Spleen (tissue), 13 donors: ENCODE results near the gene RIPK4. TPM values are rescaled to one million over a fixed set of nuclear protein-coding genes. Genes with fewer than 3 reads are reported as not detected.

Experiments
- DNase-seq: peaks from one replicate; pipeline ENCODE4 v3.0.0-alpha.2; 2020
- H3K27ac ChIP-seq, 8 donors: fragments of 200-600 bp; sonication (generic) in 7 of 8; 1 replicate in 4 of 8; 2 replicates in 4 of 8; pipeline versions ENCODE4 v1.5.0 to v1.8.0; 2016 to 2021; ENCODE audit warnings: inconsistent platforms in 4 of 8, mild to moderate bottlenecking in 4 of 8, moderate library complexity in 1 of 8
- H3K27me3 ChIP-seq, 7 donors: fragments of 200-600 bp; sonication (generic) in 6 of 7; replicated peaks in 1 of 7; 1 replicate in 4 of 7; 2 replicates in 3 of 7; pipeline versions ENCODE4 v1.5.0 to v1.8.0; 2016 to 2021; ENCODE audit warnings: inconsistent platforms in 3 of 7, mild to moderate bottlenecking in 1 of 7
- H3K36me3 ChIP-seq, 6 donors: fragments of 200-600 bp; sonication (generic) in 5 of 6; 1 replicate in 4 of 6; 2 replicates in 2 of 6; pipeline versions ENCODE4 v1.5.0 to v1.8.0; 2016 to 2021; ENCODE audit warnings: inconsistent platforms in 2 of 6
- H3K4me1 ChIP-seq, 6 donors: fragments of 200-600 bp; sonication (generic) in 5 of 6; 1 replicate in 3 of 6; 2 replicates in 3 of 6; pipeline versions ENCODE4 v1.5.0 to v1.8.0; 2016 to 2021; ENCODE audit warnings: inconsistent platforms in 3 of 6
- H3K4me3 ChIP-seq, 8 donors: fragments of 200-600 bp; sonication (generic) in 7 of 8; 1 replicate in 4 of 8; 2 replicates in 4 of 8; pipeline versions ENCODE4 v1.5.0 to v1.8.0; 2016 to 2021; ENCODE audit warnings: inconsistent platforms in 4 of 8, mild to moderate bottlenecking in 4 of 8, moderate library complexity in 2 of 8
- H3K9me3 ChIP-seq, 8 donors: fragments of 200-600 bp; sonication (generic) in 7 of 8; 1 replicate in 4 of 8; 2 replicates in 4 of 8; pipeline versions ENCODE4 v1.5.0 to v1.8.0; 2016 to 2021; ENCODE audit warnings: inconsistent platforms in 4 of 8
- CTCF ChIP-seq, 11 experiments: fragments of 200-600 bp in 7 of 11; fragments of 450-650 bp in 4 of 11; sonication (generic) in 4 of 11; IDR thresholded peaks in 8 of 11; conservative IDR thresholded peaks in 3 of 11; 1 replicate in 7 of 11; 2 replicates in 4 of 11; pipeline versions ENCODE4 v1.4.0 to v1.8.0; 2016 to 2021; ENCODE audit warnings: antibody characterized with exemption in 11 of 11, inconsistent platforms in 4 of 11, mild to moderate bottlenecking in 1 of 11
- POLR2A ChIP-seq, 3 donors: fragments of 450-650 bp; IDR thresholded peaks; one replicate each; pipeline ENCODE4 v1.5.1; 2017; ENCODE audit warnings: antibody characterized with exemption in 3 of 3, mild to moderate bottlenecking in 1 of 3
- POLR2AphosphoS5 ChIP-seq, 3 donors: sonication (generic); formaldehyde crosslinking; IDR thresholded peaks; one replicate each; pipeline ENCODE4 v1.5.1; 2017; ENCODE audit warnings: antibody characterized with exemption in 3 of 3
- WGBS, 5 donors: extraction: QIAGEN DNeasy Blood & Tissue Kit in 3 of 5; methylation state at CpG; one replicate each; pipeline versions ENCODE4 v1.1.5 to v1.1.7; 2013 to 2018; 5-methylcytosine and 5-hydroxymethylcytosine counted together
- intact Hi-C: fragments of 100-400 bp; cut with DNase I; formaldehyde crosslinking; loops from one replicate; pipeline ENCODE4 v1.15.0; 2023; ENCODE audit warnings: low total_unique reads
- long read RNA-seq, 2 donors: transcript quantifications; one replicate each; lab custom pipeline, GENCODE V29; 2026
- polyA plus RNA-seq, 3 donors: library from polyadenylated mRNA; stranded (reverse); fragments of 200-250 nt; gene quantifications; one replicate each; pipeline ENCODE4 v1.2.1, GENCODE V29; 2013
- total RNA-seq, 7 donors: library from RNA; depleted of rRNA in 3 of 7; stranded (reverse); fragments of >200 nt in 3 of 7; fragmentation: NEBNext Ultra II Directional in 4 of 7; extraction: Animal tissue kit (Norgen Biotek cat#: 25700) in 4 of 7; gene quantifications; one replicate each; pipeline versions ENCODE4 v1.1.0 to v1.2.1, GENCODE V29; 2016 to 2021
- donor health status: healthy with polysubstance abuse.
- donor health status: DM: no; HTN: no; CAD: no; lungs with moderate emphysema.
- donor health status: DM: no; HTN: no; CAD: no.
- donor health status: Bipolar disorder and iron deficiency.
- donor health status: healthy.
- donor health status: DM: no; HTN: no; CAD: no.
- donor health status: DM: yes; HTN: yes; CAD: no.

RIPK4 gene
- total RNA-seq (not detected), polyA plus RNA-seq (under 1 TPM; 0.02 to 0.06 (median 0.06) TPM)
- long read RNA-seq, donor 1, result 0 reads
- long read RNA-seq, donor 2, result 0 reads

- Histone ChIP-seq H3K4me1 (peaks cover 17 to 53% (median 37%) of the 10 kb centered on the region in 6 donors), H3K4me3 (peak within 1 kb of the TSS in 7 of 8 donors; percentile 9 to 65 (median 22)), H3K9me3 (peaks cover 0 to 3% (median 0%) of the 10 kb centered on the region in 8 donors), H3K27me3 (peaks cover 0 to 100% (median 77%) of the 10 kb centered on the region in 7 donors), H3K36me3 (no peaks in the 10 kb centered on the region), H3K27ac (no peak within 1 kb of the TSS)
- TF ChIP-seq CTCF (IDR thresholded peaks at IDR 0.05 in 8 of 11, conservative IDR thresholded peaks at IDR 0.05 in 3 of 11) (no peak), POLR2AphosphoS5 (IDR thresholded peaks at IDR 0.05) (peak in 1 of 3 donors; percentile 33)
- intact Hi-C loops, result no loop called here
- DNase-seq, result no peak
- 3 to 7% (median 5%) methylated on average over 18 to 53 of the region's 53 CpGs for WGBS, 5 donors
Observed at GRCh38 chr21:41766883-41767605, at the start of gene RIPK4. Gene RIPK4, minus strand, starts transcription at chr21:41767052. Its CDS starts 11 bp downstream, at chr21:41767041.

GRCh38 chr21:41815652-41816582 lies 49.1 kb upstream of the RIPK4 start:
- no peak overlapping the region for H3K27ac ChIP-seq
- intact Hi-C loops, result no loop called here

GRCh38 chr21:41813226-41813625 lies 46.4 kb upstream of the RIPK4 start:
- no peak for DNase-seq
- Histone ChIP-seq H3K4me3 (no peak overlapping the region), H3K4me1 (peaks cover 0 to 9% (median 8%) of the 10 kb centered on the region in 6 donors), H3K9me3 (no peaks in the 10 kb centered on the region), H3K27ac (no peak overlapping the region), H3K36me3 (peaks cover 0 to 78% (median 50%) of the 10 kb centered on the region in 6 donors), H3K27me3 (no peaks in the 10 kb centered on the region)
- intact Hi-C loops, result no loop called here
- TF ChIP-seq POLR2A (IDR thresholded peaks at IDR 0.05) (no peak), POLR2AphosphoS5 (IDR thresholded peaks at IDR 0.05) (no peak), CTCF (IDR thresholded peaks at IDR 0.05 in 8 of 11, conservative IDR thresholded peaks at IDR 0.05 in 3 of 11) (no peak)
- WGBS, 5 donors, result 87 to 95% (median 90%) methylated on average over 11 of the region's 11 CpGs

More at GRCh38 chr21:41815652-41816582, 49.1 kb upstream of the RIPK4 start:
- Histone ChIP-seq H3K4me1 (peaks cover 0 to 9% (median 8%) of the 10 kb centered on the region in 6 donors), H3K36me3 (peaks cover 0 to 75% (median 40%) of the 10 kb centered on the region in 6 donors), H3K4me3 (no peak overlapping the region), H3K27me3 (no peaks in the 10 kb centered on the region), H3K9me3 (no peaks in the 10 kb centered on the region)
- DNase-seq, result no peak
- 88 to 96% (median 93%) methylated on average over 26 to 50 of the region's 50 CpGs for WGBS, 5 donors
- TF ChIP-seq POLR2A (IDR thresholded peaks at IDR 0.05), result no peak
- peak in 1 of 3 donors; percentile 14 for TF ChIP-seq POLR2AphosphoS5 (IDR thresholded peaks at IDR 0.05)

DNA sequence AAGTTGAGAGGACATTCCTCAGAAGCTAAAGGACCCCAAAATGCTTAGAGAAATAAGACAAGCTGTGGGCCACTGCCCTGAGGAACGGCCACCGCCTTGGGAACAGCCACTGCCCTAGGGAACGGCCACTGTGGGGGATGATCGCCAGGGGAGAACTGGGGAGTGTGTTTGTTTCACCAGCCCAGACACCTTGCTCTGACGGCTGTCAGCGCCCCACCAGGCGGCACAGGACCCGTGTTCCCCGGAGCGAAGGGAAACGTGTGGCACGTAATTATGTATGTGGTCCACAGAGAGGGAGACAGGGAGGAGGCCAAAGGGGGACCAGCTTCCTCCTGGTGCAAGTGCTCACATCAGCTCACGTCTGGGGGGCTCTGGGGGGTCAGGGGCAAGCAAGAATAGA lies 45.8 kb upstream of the RIPK4 start:
- intact Hi-C loops, result no loop called here
- DNase-seq, result no peak
- 83 to 97% (median 87%) methylated on average over 13 of the region's 13 CpGs for WGBS, 5 donors
- H3K4me3 ChIP-seq, result no peak overlapping the region
- peaks cover 0 to 9% (median 8%) of the 10 kb centered on the region in 6 donors for H3K4me1 ChIP-seq
- no peaks in the 10 kb centered on the region for H3K9me3 ChIP-seq
- no peaks in the 10 kb centered on the region for H3K27me3 ChIP-seq
- H3K36me3 ChIP-seq, result peaks cover 0 to 83% (median 54%) of the 10 kb centered on the region in 6 donors
- no peak for TF ChIP-seq POLR2AphosphoS5 (IDR thresholded peaks at IDR 0.05)
- no peak for TF ChIP-seq CTCF (IDR thresholded peaks at IDR 0.05 in 8 of 11, conservative IDR thresholded peaks at IDR 0.05 in 3 of 11)
- no peak for TF ChIP-seq POLR2A (IDR thresholded peaks at IDR 0.05)
- no peak overlapping the region for H3K27ac ChIP-seq
